NCI-H345 (cell line): ENCODE data around the gene ZSCAN2.
A peak's percentile ranks its signal among the peaks of the same experiment; 100 is the strongest.

ENCODE experiments used
- DNase-seq: peaks from one replicate; lab custom pipeline; 2025; lab: John Stamatoyannopoulos, UW

The ZSCAN2 gene

DNA sequence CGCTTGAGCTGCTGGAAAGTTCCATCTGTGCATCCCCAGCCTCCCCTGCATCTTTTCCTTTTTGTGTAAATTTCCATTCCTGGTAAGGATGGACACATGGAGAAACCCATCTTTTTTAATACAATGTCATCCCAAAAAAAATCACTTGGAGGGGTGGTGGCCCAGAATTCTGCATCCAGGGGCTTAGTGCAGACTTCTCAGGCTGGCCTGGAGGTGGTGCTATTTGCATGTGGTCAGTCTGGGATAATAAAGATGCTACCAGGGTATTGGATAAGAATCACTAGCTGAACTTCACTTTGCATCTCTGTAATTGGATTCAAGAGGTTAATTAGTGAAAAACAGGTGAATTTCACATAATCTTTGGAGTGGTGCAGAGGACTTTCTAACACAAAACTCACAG is 1.8 kb upstream of the ZSCAN2 start:
- DNase-seq = peak; percentile 17

DNA sequence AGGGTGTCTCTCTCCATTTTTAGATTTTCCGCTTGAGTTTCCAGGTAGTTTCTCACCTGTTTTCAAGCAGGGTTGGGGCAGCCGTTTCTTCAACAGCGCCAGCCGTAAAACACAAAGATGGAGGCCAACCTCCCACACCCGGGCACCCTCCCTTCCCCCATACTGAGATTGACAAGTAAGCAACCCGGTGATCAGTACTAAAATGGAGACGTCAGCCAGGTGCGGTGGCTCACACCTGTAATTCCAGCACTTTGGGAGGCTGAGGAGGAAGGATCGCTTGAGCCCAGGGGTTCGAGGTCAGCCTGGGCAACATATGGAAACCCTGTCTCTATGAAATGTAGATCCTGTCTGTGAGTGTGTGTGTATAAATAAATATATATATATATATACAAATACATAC is 903 bp upstream of the ZSCAN2 start:
- DNase-seq = no peak

DNA sequence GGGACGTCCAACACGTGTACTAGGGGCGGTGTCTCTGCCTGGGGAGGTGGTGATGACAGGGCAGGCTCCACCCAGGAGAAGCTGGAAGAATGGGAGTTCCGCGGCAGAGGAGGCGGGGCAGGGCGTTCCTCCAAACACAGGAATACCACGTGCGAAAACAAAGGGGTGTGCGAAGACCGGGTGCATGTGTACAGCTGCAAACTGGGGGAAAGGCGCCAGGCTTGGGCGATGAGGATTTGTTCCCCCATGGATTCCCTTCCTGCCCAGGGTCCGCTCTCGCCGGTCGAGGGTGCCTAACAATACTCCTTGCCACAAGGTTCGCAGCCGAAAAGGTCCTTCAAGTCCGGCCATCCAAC is 500 bp upstream of the ZSCAN2 start:
- peak; percentile 80 for DNase-seq

DNA sequence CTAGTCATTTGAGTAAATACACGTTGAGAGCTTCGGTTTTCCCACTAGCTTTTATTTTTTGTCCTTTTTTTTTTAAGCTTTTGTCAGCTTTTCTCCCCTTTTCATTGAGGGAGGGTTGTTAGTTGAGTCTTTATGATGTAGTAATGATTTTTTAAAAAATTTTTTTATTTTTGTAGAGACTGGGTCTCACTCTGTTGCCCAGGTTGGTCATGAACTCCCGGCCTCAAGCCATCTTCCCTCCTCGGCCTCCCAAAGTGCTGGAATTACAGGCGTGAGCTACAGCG is 688 bp downstream of the ZSCAN2 start:
- no peak for DNase-seq

DNA sequence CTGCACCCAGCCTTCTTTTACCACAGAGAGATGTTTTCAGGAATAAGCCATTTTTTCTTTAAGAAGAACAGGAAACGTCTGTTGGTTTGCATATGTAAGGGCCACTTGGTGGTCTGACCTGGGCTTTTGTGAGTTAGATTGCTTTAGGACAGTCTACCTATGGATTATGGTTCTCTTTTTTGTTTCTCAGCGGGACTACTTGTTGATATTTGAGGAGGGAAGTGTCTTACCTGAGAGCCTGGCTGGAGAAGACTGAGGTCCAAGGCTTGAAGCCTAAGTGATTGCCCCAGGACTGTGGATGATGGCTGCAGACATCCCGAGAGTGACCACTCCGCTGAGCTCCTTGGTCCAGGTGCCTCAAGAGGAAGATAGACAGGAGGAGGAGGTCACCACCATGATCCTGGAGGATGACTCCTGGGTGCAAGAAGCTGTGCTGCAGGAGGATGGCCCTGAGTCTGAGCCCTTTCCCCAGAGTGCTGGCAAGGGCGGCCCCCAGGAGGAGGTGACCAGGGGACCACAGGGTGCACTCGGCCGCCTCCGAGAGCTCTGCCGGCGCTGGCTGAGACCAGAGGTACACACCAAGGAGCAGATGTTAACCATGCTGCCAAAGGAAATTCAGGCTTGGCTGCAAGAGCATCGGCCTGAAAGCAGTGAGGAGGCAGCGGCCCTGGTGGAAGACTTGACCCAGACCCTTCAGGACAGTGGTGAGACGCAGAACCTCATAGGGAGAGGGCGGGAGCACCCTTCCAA is 3.0 kb downstream of the ZSCAN2 start:
- no peak for DNase-seq

DNA sequence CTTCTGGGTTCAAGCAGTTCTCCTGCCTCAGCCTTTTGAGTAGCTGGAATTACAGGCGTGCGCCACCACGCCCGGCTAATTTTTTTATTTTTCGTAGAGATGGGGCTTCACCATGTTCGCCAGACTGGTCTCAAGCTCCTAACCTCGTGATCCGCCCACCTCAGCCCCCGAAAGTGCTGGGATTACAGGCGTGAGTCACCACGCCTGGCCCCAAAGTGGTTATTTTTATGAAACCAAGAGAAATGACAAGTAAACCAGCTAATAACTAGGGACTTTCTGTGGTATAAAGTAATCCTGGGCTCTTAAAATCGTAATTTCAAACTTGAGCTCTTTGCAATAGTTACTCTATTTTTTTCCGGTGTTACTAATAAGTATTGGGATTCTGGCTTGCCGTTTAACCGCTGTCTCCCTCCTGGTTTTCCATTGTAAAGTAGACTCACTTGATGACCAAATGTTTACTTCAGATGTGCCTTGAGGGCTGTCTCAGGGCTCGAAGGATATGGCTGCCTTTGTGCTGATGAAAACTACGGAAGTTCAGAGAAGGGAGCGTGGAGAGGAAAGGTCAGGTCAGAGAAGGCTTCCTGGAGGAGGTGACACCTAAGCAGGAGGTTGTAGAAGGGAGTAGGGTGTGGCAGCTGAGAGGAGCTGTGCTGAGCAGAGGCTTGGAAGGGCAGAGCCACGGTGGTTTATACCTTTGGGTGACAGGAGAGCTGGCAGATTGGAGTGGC is 4.2 kb downstream of the ZSCAN2 start:
- no peak for DNase-seq

DNA sequence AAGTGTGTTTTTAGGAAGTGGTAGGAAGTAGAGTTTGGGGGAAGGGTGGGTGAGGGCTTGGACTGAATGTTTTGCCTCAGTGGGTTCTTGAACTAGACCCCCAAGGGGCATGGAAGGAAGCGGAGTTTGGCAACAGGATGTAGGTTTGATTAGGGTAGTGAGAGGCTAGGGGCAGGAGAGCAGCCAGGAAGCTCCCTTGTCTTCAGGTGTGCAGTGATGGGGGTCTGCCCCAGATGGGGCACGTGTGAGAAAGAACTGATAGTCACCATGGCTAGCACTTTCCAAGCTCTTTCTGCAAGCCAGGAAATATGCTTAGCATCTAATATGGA is 4.7 kb downstream of the ZSCAN2 start:
- DNase-seq = no peak

DNA sequence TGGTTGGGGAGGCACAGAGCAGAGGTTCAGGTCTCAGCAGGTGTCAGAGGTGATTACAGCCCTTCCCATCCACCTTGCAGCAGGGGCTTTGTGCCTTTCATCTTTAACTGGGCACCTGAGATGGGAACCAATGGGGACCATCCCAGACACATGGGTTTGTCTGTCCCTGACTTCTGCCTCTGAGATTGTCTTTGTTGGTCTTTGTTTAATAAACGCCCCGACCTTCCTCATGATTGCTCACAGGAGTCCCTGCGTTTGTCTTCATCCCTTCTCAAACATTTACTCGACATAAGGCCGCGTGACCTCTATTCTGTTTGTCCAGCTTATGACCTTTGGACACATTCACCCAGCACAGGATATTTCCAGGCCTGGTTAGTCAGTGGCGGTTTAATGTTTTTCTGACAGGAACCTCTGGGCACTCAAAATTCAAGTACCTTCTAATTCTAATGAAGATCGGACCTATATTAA is 5.9 kb downstream of the ZSCAN2 start:
- no peak for DNase-seq

DNA sequence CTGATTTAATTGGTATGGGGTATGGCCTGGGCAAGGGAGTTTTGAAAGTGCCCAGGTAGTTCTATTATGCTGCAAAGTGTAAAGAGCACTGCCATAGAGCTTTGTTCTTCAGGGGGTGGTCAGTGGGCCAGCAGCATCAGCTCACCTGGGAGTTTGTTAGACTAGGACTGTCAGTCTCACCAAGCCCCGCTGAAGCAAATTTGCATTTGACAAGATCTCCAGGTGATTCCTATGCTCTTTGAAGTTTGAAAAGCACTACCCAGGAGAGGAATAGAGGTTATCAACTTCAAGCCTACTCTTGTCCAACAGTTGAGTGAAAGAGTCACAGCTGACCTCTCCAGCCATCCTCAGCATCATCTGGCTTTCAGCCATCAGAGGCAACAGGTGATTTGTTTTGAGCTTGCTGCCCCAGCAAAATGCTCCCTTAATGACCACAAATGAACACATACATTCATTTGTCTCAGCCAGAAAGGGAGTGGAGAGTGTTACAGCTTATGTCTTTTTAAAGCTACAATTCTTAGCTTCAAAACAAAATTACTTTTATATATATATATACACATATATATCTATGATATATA is 8.0 kb downstream of the ZSCAN2 start:
- no peak for DNase-seq

DNA sequence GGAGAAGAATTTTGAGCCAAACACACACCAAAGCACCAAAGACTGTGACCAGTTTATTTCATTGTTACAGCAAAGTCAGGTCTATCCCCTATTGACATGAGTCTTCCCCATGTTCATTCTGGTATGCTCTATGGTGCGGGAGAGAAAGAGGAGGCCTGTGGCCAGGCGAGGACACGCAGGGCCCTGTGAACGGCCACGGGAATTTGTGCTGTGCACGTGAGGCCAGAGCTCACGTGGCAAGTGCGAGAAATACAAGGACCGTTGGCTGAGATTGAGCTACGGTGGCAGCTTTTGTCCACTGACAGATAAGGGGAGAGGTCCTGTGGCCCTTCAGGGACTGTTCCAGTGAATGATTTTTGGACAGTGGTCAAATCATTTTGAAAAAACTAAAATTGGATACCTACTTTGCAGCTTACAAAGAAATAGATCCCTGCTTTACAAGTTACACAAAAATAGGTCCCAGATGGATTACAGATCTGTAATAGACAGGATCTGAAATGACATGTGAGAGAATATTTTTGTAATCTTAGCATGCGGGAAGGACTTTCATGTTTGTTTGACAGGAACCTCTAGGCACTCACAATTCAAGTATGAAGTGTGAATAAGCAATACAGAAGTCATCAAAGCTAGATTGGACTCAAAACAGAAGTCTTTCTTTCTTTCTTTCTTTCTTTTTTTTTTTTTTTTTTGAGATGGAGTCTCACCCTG is 9.2 kb downstream of the ZSCAN2 start:
- no peak for DNase-seq

DNA sequence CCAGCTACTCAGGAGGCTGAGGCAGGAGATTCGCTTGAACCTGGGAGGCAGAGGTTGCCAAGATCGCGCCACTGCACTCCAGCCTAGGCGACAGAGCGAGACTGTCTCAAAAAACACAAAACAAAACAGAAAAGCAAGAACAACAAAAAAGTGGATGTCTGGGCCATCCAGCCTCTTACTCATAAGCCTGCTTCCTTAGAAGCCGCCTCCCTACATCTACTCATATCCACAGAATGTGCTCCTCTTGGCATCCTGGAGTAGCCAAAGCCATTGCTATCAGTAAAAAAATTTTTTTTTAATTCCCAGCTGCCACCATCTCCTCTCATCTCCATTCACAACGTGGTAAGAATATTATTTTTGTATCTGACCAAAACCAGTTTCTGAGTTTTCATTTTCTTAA is 10.8 kb downstream of the ZSCAN2 start:
- DNase-seq = no peak

DNA sequence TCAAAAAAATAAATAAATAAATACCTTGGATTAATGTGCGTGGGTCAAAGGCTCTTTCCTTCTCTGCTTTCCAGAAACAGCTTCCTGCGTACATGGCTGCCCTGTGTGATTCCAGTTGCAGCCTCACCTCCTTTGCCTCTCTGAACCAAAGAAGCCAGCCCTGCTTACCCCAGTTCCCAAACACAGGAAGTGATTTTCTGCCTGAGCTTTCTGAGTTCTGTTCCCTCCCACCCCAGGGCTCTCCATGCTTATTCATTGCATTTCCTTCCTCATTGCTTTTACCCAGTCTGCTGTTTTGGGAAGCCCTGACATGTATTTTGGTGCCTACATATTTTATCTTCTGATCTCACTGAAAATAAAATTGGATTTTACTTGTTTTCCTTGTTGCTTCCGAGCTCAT is 15.4 kb downstream of the ZSCAN2 start:
- DNase-seq = no peak

DNA sequence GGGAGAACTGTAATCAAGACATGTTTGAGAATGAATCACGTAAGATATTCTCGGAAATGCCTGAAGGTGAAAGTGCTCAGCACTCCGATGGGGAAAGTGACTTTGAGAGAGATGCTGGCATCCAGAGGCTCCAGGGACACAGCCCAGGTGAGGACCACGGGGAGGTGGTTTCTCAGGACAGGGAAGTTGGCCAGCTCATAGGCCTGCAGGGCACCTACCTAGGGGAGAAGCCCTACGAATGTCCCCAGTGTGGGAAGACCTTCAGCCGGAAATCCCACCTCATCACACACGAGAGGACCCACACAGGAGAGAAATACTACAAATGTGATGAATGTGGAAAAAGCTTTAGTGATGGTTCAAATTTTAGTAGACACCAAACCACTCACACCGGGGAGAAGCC is 19.8 kb downstream of the ZSCAN2 start:
- DNase-seq = no peak

DNA sequence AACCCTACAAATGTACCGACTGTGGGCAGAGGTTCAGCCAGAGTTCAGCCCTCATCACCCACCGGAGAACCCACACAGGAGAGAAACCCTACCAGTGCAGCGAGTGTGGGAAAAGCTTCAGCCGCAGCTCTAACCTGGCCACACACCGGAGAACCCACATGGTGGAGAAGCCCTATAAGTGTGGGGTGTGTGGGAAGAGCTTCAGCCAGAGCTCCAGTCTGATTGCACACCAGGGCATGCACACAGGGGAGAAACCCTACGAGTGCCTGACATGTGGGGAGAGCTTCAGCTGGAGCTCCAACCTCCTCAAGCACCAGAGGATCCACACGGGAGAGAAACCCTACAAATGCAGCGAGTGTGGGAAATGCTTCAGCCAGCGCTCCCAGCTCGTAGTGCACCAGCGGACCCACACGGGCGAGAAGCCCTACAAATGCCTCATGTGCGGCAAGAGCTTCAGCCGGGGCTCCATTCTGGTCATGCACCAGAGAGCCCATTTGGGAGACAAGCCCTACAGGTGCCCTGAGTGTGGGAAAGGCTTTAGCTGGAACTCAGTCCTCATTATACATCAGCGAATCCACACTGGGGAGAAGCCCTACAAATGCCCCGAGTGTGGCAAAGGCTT is 20.7 kb downstream of the ZSCAN2 start:
- DNase-seq = no peak

DNA sequence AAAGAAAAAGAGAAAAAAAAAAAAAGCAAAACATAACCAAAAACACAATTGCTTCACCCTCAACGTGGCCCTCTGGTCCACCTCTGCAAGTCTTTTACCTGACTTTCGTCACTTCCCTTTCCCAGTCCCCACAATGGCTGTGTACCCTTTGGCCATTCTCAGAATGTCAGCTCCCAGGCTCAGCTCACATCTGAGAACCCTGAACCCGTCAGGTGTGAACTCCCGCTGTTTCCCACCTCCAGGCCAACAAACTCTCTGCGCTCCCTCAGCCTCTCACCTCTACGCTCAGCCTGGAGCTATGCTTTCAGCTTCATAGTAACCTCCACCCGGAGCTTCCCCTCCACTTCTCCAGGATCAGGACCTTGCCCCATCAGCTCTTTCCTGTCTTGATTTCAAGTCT is 23.6 kb downstream of the ZSCAN2 start:
- no peak for DNase-seq

DNA sequence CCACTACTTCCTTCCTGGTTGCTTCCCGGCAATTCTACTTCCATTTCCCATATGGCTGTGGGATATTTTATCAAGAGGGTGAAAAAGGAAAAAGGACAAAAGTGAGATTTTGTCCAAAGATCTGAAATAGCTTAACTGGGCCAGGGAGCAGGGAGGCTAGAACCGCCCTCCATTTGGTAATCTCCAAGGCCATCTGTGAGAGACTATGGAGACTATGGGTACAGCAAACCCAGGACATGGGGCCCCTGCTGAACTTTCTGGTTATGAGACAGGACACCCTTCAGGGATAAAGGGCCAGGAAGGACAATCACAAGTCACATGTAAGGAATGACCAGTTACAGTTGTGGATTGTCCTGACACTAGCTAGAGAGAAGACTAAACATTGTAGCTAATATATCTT is 24.3 kb downstream of the ZSCAN2 start:
- DNase-seq = no peak

DNA sequence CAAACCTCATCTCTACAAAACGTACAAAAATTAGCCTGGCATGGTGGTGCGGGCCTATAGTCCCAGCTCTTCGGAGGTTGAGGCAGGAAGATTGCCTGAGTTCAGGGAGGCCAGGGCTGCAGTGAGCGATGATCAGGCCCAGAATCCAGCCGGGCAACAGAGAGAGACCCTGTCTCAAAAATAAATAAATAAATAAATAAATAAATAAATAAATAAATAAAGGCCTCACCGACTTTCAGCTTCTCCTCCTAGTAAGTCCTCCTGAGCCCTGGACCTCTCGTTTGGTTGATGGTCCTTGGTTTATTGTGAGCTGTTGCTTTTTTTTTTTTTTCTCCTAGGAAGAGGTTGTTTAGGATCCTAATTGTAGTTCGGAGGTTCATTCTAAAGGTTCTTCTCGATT is 28.2 kb downstream of the ZSCAN2 start:
- DNase-seq = no peak

DNA sequence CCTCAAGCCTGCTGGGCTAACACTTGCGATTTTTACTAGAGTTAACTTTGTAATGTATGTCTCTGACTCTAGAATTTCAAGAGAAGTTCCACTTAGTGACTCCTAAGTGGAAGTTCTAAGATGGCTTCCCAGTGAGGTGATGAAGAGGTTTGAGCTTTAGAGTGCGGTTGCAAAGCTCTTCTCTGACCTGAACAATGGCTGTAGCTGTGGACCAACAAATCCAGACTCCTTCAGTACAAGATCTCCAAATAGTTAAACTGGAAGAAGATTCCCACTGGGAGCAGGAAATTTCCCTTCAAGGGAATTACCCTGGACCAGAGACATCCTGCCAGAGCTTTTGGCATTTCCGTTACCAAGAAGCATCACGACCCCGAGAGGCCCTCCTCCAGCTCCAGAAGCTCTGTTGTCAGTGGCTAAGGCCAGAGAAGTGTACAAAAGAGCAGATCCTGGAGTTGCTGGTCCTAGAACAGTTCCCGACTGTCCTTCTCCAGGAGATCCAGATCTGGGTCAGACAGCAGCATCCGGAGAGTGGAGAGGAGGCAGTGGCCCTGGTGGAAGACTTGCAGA is 31.0 kb downstream of the ZSCAN2 start:
- DNase-seq = no peak

DNA sequence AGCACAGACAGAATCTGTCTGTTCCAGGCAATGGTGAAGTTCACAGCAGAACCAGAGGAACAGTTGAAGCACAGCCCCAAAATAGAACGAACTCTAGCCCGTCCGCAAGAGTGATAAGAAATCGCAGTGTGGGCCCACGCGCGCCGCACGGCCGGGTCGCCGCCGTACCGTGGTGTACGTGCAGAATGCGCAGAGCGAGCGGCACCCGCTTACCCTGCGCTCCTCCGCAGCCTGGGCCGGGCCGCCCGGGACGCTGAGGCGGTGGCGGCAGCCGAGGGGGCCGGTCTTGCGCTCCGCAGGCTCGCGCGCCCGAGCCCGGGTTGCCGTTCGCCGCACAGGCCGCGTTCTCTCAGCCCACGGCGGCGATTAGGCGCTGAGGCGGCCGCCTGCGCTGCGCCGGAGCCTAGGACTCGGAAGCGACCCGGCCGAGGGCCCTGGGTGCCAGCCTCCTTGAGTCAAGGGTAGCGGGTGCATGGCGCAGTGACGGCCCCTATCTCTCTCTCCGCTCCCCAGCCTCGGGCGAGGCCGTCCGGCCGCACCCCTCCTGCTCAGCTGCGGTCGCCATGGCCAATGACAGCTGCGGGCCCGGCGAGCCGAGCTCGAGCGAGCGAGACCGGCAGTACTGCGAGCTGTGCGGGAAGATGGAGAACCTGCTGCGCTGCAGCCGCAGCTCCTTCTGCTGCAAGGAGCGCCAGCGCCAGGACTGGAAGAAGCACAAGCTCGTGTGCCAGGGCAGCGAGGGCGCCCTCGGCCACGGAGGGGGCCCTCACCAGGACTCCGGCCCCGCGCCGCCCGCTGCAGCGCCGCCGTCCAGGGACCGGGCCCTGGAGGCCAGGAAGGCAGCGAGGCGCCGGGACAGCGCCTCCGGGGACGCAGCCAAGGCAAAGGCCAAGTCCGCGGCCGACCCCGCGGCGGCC is 32.8 kb downstream of the ZSCAN2 start:
- no peak for DNase-seq

DNA sequence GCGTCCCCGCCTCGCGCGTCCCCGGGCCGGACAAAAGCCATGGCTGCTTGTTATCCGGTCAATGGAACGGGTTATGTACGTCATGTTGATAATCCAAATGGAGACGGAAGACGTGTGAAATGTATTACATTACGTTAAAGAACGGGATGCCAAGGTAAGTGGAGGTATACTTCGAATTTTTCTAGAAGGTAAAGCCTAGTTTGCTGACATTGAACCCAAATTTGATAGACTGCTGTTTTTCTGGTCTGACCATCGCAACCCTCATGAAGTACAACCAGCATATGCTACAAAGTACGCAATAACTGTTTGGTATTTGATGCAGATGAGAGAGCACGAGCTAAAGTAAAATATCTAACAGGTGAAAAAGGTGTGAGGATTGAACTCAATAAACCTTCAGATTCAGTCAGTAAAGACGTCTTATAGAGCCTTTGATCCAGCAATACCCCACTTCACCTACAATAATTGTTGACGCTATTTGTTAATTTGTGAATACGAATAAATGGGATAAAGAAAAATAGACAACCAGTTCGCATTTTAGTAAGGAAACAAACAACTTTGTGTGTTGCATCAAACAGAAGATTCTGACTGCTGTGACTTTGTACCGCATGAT is 33.5 kb downstream of the ZSCAN2 start:
- no peak for DNase-seq

DNA sequence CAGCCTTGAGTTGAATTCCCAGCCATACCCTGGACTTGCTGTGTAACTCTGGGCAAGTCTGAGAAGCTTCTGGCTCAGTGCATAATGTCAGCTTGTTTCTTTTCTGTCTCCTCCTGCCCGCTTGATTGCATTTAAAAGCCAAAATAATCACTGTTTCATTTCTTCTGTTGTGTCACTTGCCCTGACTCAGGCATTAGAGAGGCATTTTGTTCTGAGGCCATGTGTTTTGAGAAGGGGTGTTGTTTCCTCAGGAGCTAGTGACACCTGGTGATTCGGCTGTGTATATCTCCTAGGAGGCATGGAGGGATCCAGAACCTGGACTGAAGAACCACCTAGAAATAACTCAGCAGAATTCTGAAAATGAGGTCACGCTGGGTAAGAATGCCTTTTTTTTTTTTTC is 37.3 kb downstream of the ZSCAN2 start:
- DNase-seq = no peak
